Measurements from ENCODE around the gene PTPN14. TPM values are rescaled to one million over a fixed set of nuclear protein-coding genes. Genes with fewer than 3 reads are reported as not detected.

The PTPN14 gene
- total RNA-seq, 4 donors from 2014 or later: 42.8 to 63.8 (median 50.4) TPM

GRCh38 chr1:214537872-214538473, 13.4 kb downstream of the PTPN14 start:
- Histone ChIP-seq H3K9me3 (no peaks in the 10 kb centered on the region), H3K4me3 (no peak overlapping the region), H3K4me1 (peaks cover 49 to 67% of the 10 kb centered on the region in 2 donors), H3K36me3 (peaks cover 0 to 1% of the 10 kb centered on the region in 2 donors), H3K27ac (peak overlapping the region; percentile 61 to 82 (median 73)), H3K27me3 (no peaks in the 10 kb centered on the region)
- in situ Hi-C loops (cut with MboI; ENCODE audit: low sequenced_read_pairs in 4 of 4): no loop called here
- DNase-seq (no peak), ATAC-seq (no peak)
- TF ChIP-seq CTCF (IDR thresholded peaks at IDR 0.05 in 4 of 5, conservative IDR thresholded peaks at IDR 0.05 in 1 of 5) (no peak), POLR2A (IDR thresholded peaks at IDR 0.05) (no peak)
- intact Hi-C loops (cut with DNase I; ENCODE audit: low total_unique reads): no loop called here

- Histone ChIP-seq H3K9me3 (no peaks in the 10 kb centered on the region), H3K4me1 (peaks cover 43 to 61% of the 10 kb centered on the region in 2 donors), H3K27me3 (no peaks in the 10 kb centered on the region), H3K36me3 (peaks cover 0 to 5% of the 10 kb centered on the region in 2 donors), H3K27ac (peak overlapping the region; percentile 61 to 82 (median 73)), H3K4me3 (no peak overlapping the region)
- intact Hi-C loops (cut with DNase I; ENCODE audit: low total_unique reads): no loop called here
- in situ Hi-C loops (cut with MboI; ENCODE audit: low sequenced_read_pairs in 4 of 4): no loop called here
- TF ChIP-seq POLR2A (IDR thresholded peaks at IDR 0.05) (no peak), CTCF (IDR thresholded peaks at IDR 0.05 in 4 of 5, conservative IDR thresholded peaks at IDR 0.05 in 1 of 5) (no peak)
- no peak for DNase-seq
- ATAC-seq: peak; percentile 34 to 65
These were observed 14.2 kb downstream of the PTPN14 start for GRCh38 chr1:214537219-214537618.

- DNase-seq (peak; percentile 70 to 80), ATAC-seq (peak; percentile 92)
- peaks cover 36 to 44% of the 10 kb centered on the region in 2 donors for H3K4me1 ChIP-seq
- H3K36me3 ChIP-seq: peaks cover 0 to 5% of the 10 kb centered on the region in 2 donors
- no peaks in the 10 kb centered on the region for H3K9me3 ChIP-seq
- no peaks in the 10 kb centered on the region for H3K27me3 ChIP-seq
- peak overlapping the region; percentile 72 to 82 (median 78) for H3K27ac ChIP-seq
- in situ Hi-C loops (cut with MboI; ENCODE audit: low sequenced_read_pairs in 4 of 4) (no loop called here), intact Hi-C loops (cut with DNase I; ENCODE audit: low total_unique reads) (no loop called here)
- TF ChIP-seq POLR2A (IDR thresholded peaks at IDR 0.05): no peak
- no peak for TF ChIP-seq CTCF (IDR thresholded peaks at IDR 0.05 in 4 of 5, conservative IDR thresholded peaks at IDR 0.05 in 1 of 5)
- H3K4me3 ChIP-seq: peak overlapping the region in 1 of 4 donors; percentile 21
These were observed 19.3 kb downstream of the PTPN14 start for GRCh38 chr1:214532070-214532469.

GRCh38 chr1:214525535-214526019, 25.8 kb downstream of the PTPN14 start:
- Histone ChIP-seq H3K36me3 (no peaks in the 10 kb centered on the region), H3K4me1 (peaks cover 71 to 72% of the 10 kb centered on the region in 2 donors), H3K9me3 (no peaks in the 10 kb centered on the region), H3K27ac (peak overlapping the region; percentile 71 to 83 (median 80)), H3K27me3 (no peaks in the 10 kb centered on the region), H3K4me3 (peak overlapping the region in 3 of 4 donors; percentile 5 to 14 (median 9))
- ATAC-seq (peak; percentile 87 to 95), DNase-seq (peak; percentile 66 to 77)
- no peak for TF ChIP-seq CTCF (IDR thresholded peaks at IDR 0.05 in 4 of 5, conservative IDR thresholded peaks at IDR 0.05 in 1 of 5)
- no peak for TF ChIP-seq POLR2A (IDR thresholded peaks at IDR 0.05)
- intact Hi-C loops (cut with DNase I; ENCODE audit: low total_unique reads): no loop called here
- in situ Hi-C loops (cut with MboI; ENCODE audit: low sequenced_read_pairs in 4 of 4): no loop called here
